ENCODE measurements around the gene HPS1. TPM values are rescaled to one million over a fixed set of nuclear protein-coding genes. Genes with fewer than 3 reads are reported as not detected.

Gene HPS1
- total and polyA plus RNA-seq, 2 of the 8 experiments (the other 6 are each of a cell fraction or from before 2014, with no cell fraction given), result 38.7 to 61.7 TPM

DNA sequence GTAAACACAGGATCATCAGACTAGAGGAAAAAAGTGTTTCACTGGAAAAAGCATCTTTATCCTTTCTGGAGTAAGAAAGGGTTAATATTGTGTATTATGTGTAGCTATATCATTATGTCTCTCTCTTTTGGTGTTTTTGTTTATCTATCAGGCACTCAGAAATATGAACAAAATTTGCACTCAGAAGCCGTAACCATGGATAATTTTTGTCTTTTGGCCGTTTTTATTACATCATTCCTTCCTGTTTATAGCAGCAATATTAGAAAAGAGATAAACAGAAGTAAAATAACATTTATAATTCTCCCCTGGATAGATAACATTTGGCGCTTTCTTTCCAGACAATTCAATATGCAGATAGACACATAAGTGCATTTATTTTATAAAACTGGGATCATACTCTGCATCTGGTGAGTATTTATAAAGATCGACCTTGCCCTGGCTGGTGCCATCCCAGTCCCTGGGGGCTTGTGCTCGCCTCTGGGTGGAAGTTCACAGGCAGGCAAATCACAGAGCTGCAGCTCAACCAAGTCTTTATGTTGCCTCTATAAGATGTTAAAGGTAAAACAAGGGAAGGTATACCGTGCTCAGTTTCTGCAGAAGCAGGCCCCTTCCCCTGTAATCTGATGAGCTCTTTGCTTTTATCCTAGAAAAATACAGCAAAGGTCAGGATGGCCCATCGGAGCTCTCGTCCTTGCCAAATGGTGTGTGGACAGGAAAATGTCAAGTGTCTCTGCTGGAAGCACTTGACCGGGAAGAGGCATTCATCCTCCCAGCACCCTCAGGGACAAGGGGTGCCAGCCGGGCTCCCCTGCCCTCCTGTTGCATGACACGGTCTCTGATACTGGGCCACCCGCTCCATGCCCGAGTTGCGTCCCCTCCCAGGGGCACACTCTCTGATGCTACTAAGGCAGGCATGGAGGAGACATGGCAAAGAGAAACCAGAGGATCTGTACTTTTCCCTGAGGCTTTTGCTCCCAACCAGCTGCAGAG lies 75.6 kb downstream of the HPS1 start:
- FAIRE-seq (no peak), DNase-seq (ENCODE audit: low read depth in 1 of 2, low spot score in 2 of 2) (no peak)
- H4K5ac ChIP-seq (ENCODE audit: insufficient read length, low read depth, low read length), result no peak overlapping the region
- no peak overlapping the region for H3K4me3 ChIP-seq (ENCODE audit: extremely low read depth in 1 of 4, insufficient read depth in 2 of 4, low read depth in 3 of 4, low read length in 4 of 4)
- no peak overlapping the region for H4K91ac ChIP-seq (replicated peaks; ENCODE audit: insufficient read length, low read length)
- no peaks in the 10 kb centered on the region for H4K20me1 ChIP-seq (replicated peaks in 1 of 2; ENCODE audit: control insufficient read depth in 1 of 2, insufficient read depth in 2 of 2, low read length in 2 of 2)
- H3K18ac ChIP-seq (ENCODE audit: extremely low read depth, low read length), result no peak overlapping the region
- 92% methylated on average over 14 of the region's 14 CpGs; no CpG with 5 or more reads in 1 of the 2 experiments for WGBS, 2 experiments (ENCODE audit: extremely low coverage in 1 of 2, insufficient coverage in 1 of 2, insufficient read length in 1 of 2, insufficient replicate concordance in 2 of 2, low coverage in 1 of 2, low lambda C conversion rate in 2 of 2, missing lambda C conversion rate in 1 of 2)
- H2BK12ac ChIP-seq (ENCODE audit: low read depth, low read length), result no peak overlapping the region
- no peak overlapping the region for H2BK120ac ChIP-seq (replicated peaks; ENCODE audit: low read depth, low read length)
- H4K8ac ChIP-seq (ENCODE audit: extremely low read depth, insufficient read depth, low read length), result no peak overlapping the region; the same call in 1 of the 2 replicates
- H2BK15ac ChIP-seq (ENCODE audit: low read length), result no peak overlapping the region
- H3K9ac ChIP-seq (replicated peaks in 1 of 4; ENCODE audit: extremely low read depth in 1 of 4, low read depth in 3 of 4, low read length in 3 of 4), result no peak overlapping the region
- H2BK5ac ChIP-seq (ENCODE audit: low read depth, low read length), result no peak overlapping the region
- no peak for TF ChIP-seq CHD1 (IDR thresholded peaks at IDR 0.05; ENCODE audit: low read depth, low read length)
- TF ChIP-seq, protein P1, sequence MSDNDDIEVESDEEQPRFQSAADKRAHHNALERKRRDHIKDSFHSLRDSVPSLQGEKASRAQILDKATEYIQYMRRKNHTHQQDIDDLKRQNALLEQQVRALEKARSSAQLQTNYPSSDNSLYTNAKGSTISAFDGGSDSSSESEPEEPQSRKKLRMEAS (IDR thresholded peaks at IDR 0.05), result no peak
- no peak for TF ChIP-seq RFX5 (IDR thresholded peaks at IDR 0.05; ENCODE audit: borderline replicate concordance, low read depth, low read length)
- no peak for TF ChIP-seq TBP (IDR thresholded peaks at IDR 0.05; ENCODE audit: low read depth, low read length)
- TF ChIP-seq RXRA (IDR thresholded peaks at IDR 0.05; ENCODE audit: insufficient read depth, low read depth, low read length), result no peak
- no peak for TF ChIP-seq SP2 (IDR thresholded peaks at IDR 0.05; ENCODE audit: low read length)
- TF ChIP-seq JUN (IDR thresholded peaks at IDR 0.05; ENCODE audit: low read depth, low read length), result no peak
- H2AFZ ChIP-seq (ENCODE audit: low read length), result no peak overlapping the region
- no peak overlapping the region for H3K4me2 ChIP-seq (ENCODE audit: insufficient read depth in 1 of 2, low read depth in 2 of 2, low read length in 2 of 2)
- H3K56ac ChIP-seq (replicated peaks; ENCODE audit: insufficient read length, low read depth, low read length), result no peak overlapping the region
- H2AK5ac ChIP-seq (ENCODE audit: low read depth, low read length), result no peak overlapping the region
- H2BK20ac ChIP-seq (ENCODE audit: low read length), result no peak overlapping the region
- peaks cover 0 to 3% (median 2%) of the 10 kb centered on the region in 4 experiments; a peak in 2 of 7 replicates for H3K4me1 ChIP-seq (replicated peaks in 1 of 4; ENCODE audit: control insufficient read depth in 3 of 4, insufficient read depth in 4 of 4, low read length in 3 of 4)
- no peaks in the 10 kb centered on the region for H3K79me2 ChIP-seq (ENCODE audit: control insufficient read depth in 1 of 2, insufficient read depth in 2 of 2, low read length in 2 of 2)
- no peaks in the 10 kb centered on the region for H3K23me2 ChIP-seq (ENCODE audit: low read depth, low read length)
- no peaks in the 10 kb centered on the region for H3K79me1 ChIP-seq (ENCODE audit: low read depth, low read length)
- no peaks in the 10 kb centered on the region for H3K36me3 ChIP-seq (ENCODE audit: control insufficient read depth in 2 of 4, insufficient read depth in 4 of 4, low read length in 3 of 4)
- ChIA-PET POLR2A (ENCODE audit: partially characterized antibody) (interaction anchor here (1.4 kb wide), 1 partner anchor 44 kb away, joined by 4 read pairs; the partner anchor contains the start of gene PYROXD2), CTCF (ENCODE audit: partially characterized antibody) (no interaction called here)
- H3K27ac ChIP-seq (ENCODE audit: low read depth, low read length), result no peak overlapping the region
- 0 out of 7 replicates have a peak, but pooled peaks cover 0 to 3% (median 0%) of the 10 kb centered on the region in 4 experiments for H3K27me3 ChIP-seq (replicated peaks in 1 of 4; ENCODE audit: control insufficient read depth in 3 of 4, extremely low read depth in 1 of 4, insufficient read depth in 3 of 4, low read length in 3 of 4)
- no peak overlapping the region for H3K4ac ChIP-seq (replicated peaks; ENCODE audit: insufficient read length, low read depth, low read length)
- H3K14ac ChIP-seq (ENCODE audit: insufficient read length), result no peak overlapping the region
- no peaks in the 10 kb centered on the region for H3K9me3 ChIP-seq (ENCODE audit: insufficient read depth in 2 of 2, low read depth in 1 of 2, low read length in 1 of 2)
- no peak overlapping the region for H3K23ac ChIP-seq (ENCODE audit: insufficient read length)

Measured in H1 (cell line).